ENCODE results near the gene OLAH.

Gene OLAH

GRCh38 chr10:15083674-15084501 is 40.1 kb downstream of the OLAH start:
- no peak overlapping the region for H3K27ac ChIP-seq
- H3K9me3 ChIP-seq: no peaks in the 10 kb centered on the region
- H3K36me3 ChIP-seq: no peaks in the 10 kb centered on the region
- peaks cover 7 to 9% of the 10 kb centered on the region in 2 experiments for H3K4me1 ChIP-seq (ENCODE audit: control insufficient read depth in 1 of 2, insufficient read depth in 1 of 2, low read depth in 1 of 2, low read length in 1 of 2)
- TF ChIP-seq CTCF (IDR thresholded peaks at IDR 0.05): no peak
- no peak overlapping the region for H3K4me3 ChIP-seq (ENCODE audit: low read depth in 1 of 2, low read length in 1 of 2)
- H3K27me3 ChIP-seq: peaks cover 34% of the 10 kb centered on the region

- H3K4me3 ChIP-seq (ENCODE audit: low read depth in 1 of 2, low read length in 1 of 2): no peak overlapping the region
- TF ChIP-seq CTCF (IDR thresholded peaks at IDR 0.05): no peak
- peaks cover 7 to 9% of the 10 kb centered on the region in 2 experiments for H3K4me1 ChIP-seq (ENCODE audit: control insufficient read depth in 1 of 2, insufficient read depth in 1 of 2, low read depth in 1 of 2, low read length in 1 of 2)
Observed at GRCh38 chr10:15084502-15084922, 40.8 kb downstream of the OLAH start.

GRCh38 chr10:15088428-15089261 is 44.9 kb downstream of the OLAH start, which contains the start of gene ACBD7:
ACBD7 (minus strand) TSS chr10:15088776; CDS start chr10:15088728, 48 bp downstream.
- H3K4me3 ChIP-seq (ENCODE audit: low read depth in 1 of 2, low read length in 1 of 2): peak within 1 kb of the TSS; percentile 39 to 65
- H3K27me3 ChIP-seq: peaks cover 56% of the 10 kb centered on the region
- no peak within 1 kb of the TSS for H3K27ac ChIP-seq
- H3K9me3 ChIP-seq: no peaks in the 10 kb centered on the region
- H3K4me1 ChIP-seq (ENCODE audit: control insufficient read depth in 1 of 2, insufficient read depth in 1 of 2, low read depth in 1 of 2, low read length in 1 of 2): peaks cover 7 to 9% of the 10 kb centered on the region in 2 experiments
- no peaks in the 10 kb centered on the region for H3K36me3 ChIP-seq
- peak; percentile 77 for TF ChIP-seq CTCF (IDR thresholded peaks at IDR 0.05)

More at GRCh38 chr10:15084502-15084922, 40.8 kb downstream of the OLAH start:
- no peaks in the 10 kb centered on the region for H3K36me3 ChIP-seq
- H3K27ac ChIP-seq: no peak overlapping the region
- H3K9me3 ChIP-seq: no peaks in the 10 kb centered on the region
- H3K27me3 ChIP-seq: peaks cover 39% of the 10 kb centered on the region

- Histone ChIP-seq H3K27ac (no peak overlapping the region), H3K27me3 (peaks cover 58% of the 10 kb centered on the region), H3K4me1 (ENCODE audit: control insufficient read depth in 1 of 2, insufficient read depth in 1 of 2, low read depth in 1 of 2, low read length in 1 of 2) (peaks cover 10 to 11% of the 10 kb centered on the region in 2 experiments), H3K4me3 (ENCODE audit: low read depth in 1 of 2, low read length in 1 of 2) (no peak overlapping the region), H3K36me3 (no peaks in the 10 kb centered on the region), H3K9me3 (no peaks in the 10 kb centered on the region)
- TF ChIP-seq CTCF (IDR thresholded peaks at IDR 0.05): no peak
Observed at GRCh38 chr10:15091418-15091817, 47.7 kb downstream of the OLAH start.

- peaks cover 43% of the 10 kb centered on the region for H3K27me3 ChIP-seq
- no peak overlapping the region for H3K27ac ChIP-seq
- TF ChIP-seq CTCF (IDR thresholded peaks at IDR 0.05): no peak
- H3K36me3 ChIP-seq: no peaks in the 10 kb centered on the region
- H3K4me3 ChIP-seq (ENCODE audit: low read depth in 1 of 2, low read length in 1 of 2): no peak overlapping the region
- peaks cover 19 to 20% of the 10 kb centered on the region in 2 experiments for H3K4me1 ChIP-seq (ENCODE audit: control insufficient read depth in 1 of 2, insufficient read depth in 1 of 2, low read depth in 1 of 2, low read length in 1 of 2)
- no peaks in the 10 kb centered on the region for H3K9me3 ChIP-seq
Observed at GRCh38 chr10:15092855-15093408, 49.2 kb downstream of the OLAH start.

Data from neutrophil (primary cell).